H1 (cell line): ENCODE data around the gene TAS2R40. TPM values are rescaled to one million over a fixed set of nuclear protein-coding genes. Genes with fewer than 3 reads are reported as not detected.
A peak's percentile ranks its signal among the peaks of the same experiment; 100 is the strongest.

Experiments used
- CTCF ChIA-PET: fragments of 300-600 bp; sonication (Branson Sonifier 250); formaldehyde crosslinking; loops from one replicate; lab custom pipeline; 2021; ENCODE audit not compliant: partially characterized antibody; lab: Charles Lee
- POLR2A ChIA-PET: fragments of 300-600 bp; sonication (Branson Sonifier 250); formaldehyde crosslinking; loops from one replicate; lab custom pipeline; 2021; ENCODE audit warnings: inconsistent platforms; ENCODE audit not compliant: partially characterized antibody; lab: Charles Lee
- DNase-seq, 2 experiments: peaks; one replicate each; pipeline versions ENCODE4 v3.0.0 to v3.0.0-alpha.2; 2010 to 2022; ENCODE audit warnings: low spot score in 2 of 2, low read depth in 1 of 2, mixed read lengths in 1 of 2
- FAIRE-seq: peaks from 2 replicates; lab custom pipeline; 2011; peaks lifted over from hg19 to GRCh38; lab: Jason Lieb, UNC
- H2AFZ ChIP-seq: 2 replicates; pipeline ENCODE4 v1.8.1; 2012; ENCODE audit warnings: low read length, inconsistent platforms
- H2AK5ac ChIP-seq: 2 replicates; pipeline ENCODE4 v1.6.1; 2013; ENCODE audit warnings: low read depth, low read length
- H2BK120ac ChIP-seq: replicated peaks from 2 replicates; pipeline ENCODE3; 2013; ENCODE audit warnings: low read depth, low read length, inconsistent platforms
- H2BK12ac ChIP-seq: 2 replicates; pipeline ENCODE4 v1.6.1; 2013; ENCODE audit warnings: low read depth, low read length
- H2BK15ac ChIP-seq: 2 replicates; pipeline ENCODE4 v1.6.1; 2013; ENCODE audit warnings: low read length
- H2BK20ac ChIP-seq: 2 replicates; pipeline ENCODE4 v1.6.1; 2013; ENCODE audit warnings: low read length
- H2BK5ac ChIP-seq: 2 replicates; pipeline ENCODE4 v1.6.1; 2013; ENCODE audit warnings: low read depth, low read length
- H3K14ac ChIP-seq: 2 replicates; pipeline ENCODE4 v1.6.1; 2013; ENCODE audit warnings: inconsistent platforms; ENCODE audit not compliant: insufficient read length
- H3K18ac ChIP-seq: 2 replicates; pipeline ENCODE4 v1.6.1; 2013; ENCODE audit warnings: low read length; ENCODE audit errors: extremely low read depth
- H3K23ac ChIP-seq: 2 replicates; pipeline ENCODE4 v1.6.1; 2013; ENCODE audit warnings: inconsistent platforms; ENCODE audit not compliant: insufficient read length
- H3K23me2 ChIP-seq: 2 replicates; pipeline ENCODE4 v1.6.1; 2013; ENCODE audit warnings: low read depth, low read length
- H3K27ac ChIP-seq: 2 replicates; pipeline ENCODE4 v1.6.1; 2011; ENCODE audit warnings: low read depth, low read length, inconsistent platforms
- H3K27me3 ChIP-seq, 4 experiments: replicated peaks in 1 of 4; 1 replicate in 1 of 4; 2 replicates in 3 of 4; pipeline versions ENCODE4 v1.6.1 to v1.8.1; 2011 to 2013; ENCODE audit warnings: low read length in 3 of 4, mild to moderate bottlenecking in 3 of 4, inconsistent platforms in 2 of 4, mixed read lengths in 2 of 4, moderate library complexity in 1 of 4; ENCODE audit not compliant: control insufficient read depth in 3 of 4, insufficient read depth in 3 of 4; ENCODE audit errors: extremely low read depth in 1 of 4
- H3K36me3 ChIP-seq, 4 experiments: 2 replicates each; pipeline versions ENCODE4 v1.6.1 to v1.8.1; 2011 to 2013; ENCODE audit warnings: mild to moderate bottlenecking in 4 of 4, low read length in 3 of 4, moderate library complexity in 2 of 4, control low read depth in 1 of 4, inconsistent platforms in 1 of 4; ENCODE audit not compliant: insufficient read depth in 4 of 4, control insufficient read depth in 2 of 4
- H3K4ac ChIP-seq: replicated peaks from 2 replicates; pipeline ENCODE3; 2013; ENCODE audit warnings: low read length, low read depth, mixed read lengths, inconsistent platforms; ENCODE audit not compliant: insufficient read length
- H3K4me1 ChIP-seq, 4 experiments: replicated peaks in 1 of 4; 1 replicate in 1 of 4; 2 replicates in 3 of 4; pipeline versions ENCODE4 v1.6.1 to v1.8.1; 2011 to 2013; ENCODE audit warnings: low read length in 3 of 4, inconsistent platforms in 2 of 4, mixed read lengths in 1 of 4; ENCODE audit not compliant: insufficient read depth in 4 of 4, control insufficient read depth in 3 of 4
- H3K4me2 ChIP-seq, 2 experiments: 2 replicates each; pipeline versions ENCODE4 v1.6.1 to v1.8.1; 2011 to 2013; ENCODE audit warnings: low read depth in 2 of 2, low read length in 2 of 2, control low read depth in 1 of 2, inconsistent platforms in 1 of 2, mild to moderate bottlenecking in 1 of 2; ENCODE audit not compliant: insufficient read depth in 1 of 2
- H3K4me3 ChIP-seq, 4 experiments: fragments of 200-600, 300-600 bp in 1 of 4; sonication (generic), shearing (Covaris generic), sonication (Bioruptor Twin) in 1 of 4; 2 replicates each; pipeline versions ENCODE4 v1.5.1 to v1.8.1; 2011 to 2016; ENCODE audit warnings: low read length in 4 of 4, low read depth in 3 of 4, control low read depth in 2 of 4, inconsistent platforms in 2 of 4, mild to moderate bottlenecking in 2 of 4, mixed read lengths in 1 of 4, moderate library complexity in 1 of 4; ENCODE audit not compliant: insufficient read depth in 2 of 4; ENCODE audit errors: extremely low read depth in 1 of 4
- H3K56ac ChIP-seq: replicated peaks from 2 replicates; pipeline ENCODE3; 2013; ENCODE audit warnings: low read depth, mild to moderate bottlenecking, mixed read lengths, low read length, inconsistent platforms; ENCODE audit not compliant: insufficient read length
- H3K79me1 ChIP-seq: 2 replicates; pipeline ENCODE4 v1.6.1; 2013; ENCODE audit warnings: low read depth, low read length, control low read depth
- H3K79me2 ChIP-seq, 2 experiments: 2 replicates each; pipeline versions ENCODE4 v1.6.1 to v1.8.1; 2012 to 2013; ENCODE audit warnings: low read length in 2 of 2, mild to moderate bottlenecking in 2 of 2, inconsistent platforms in 1 of 2; ENCODE audit not compliant: insufficient read depth in 2 of 2, control insufficient read depth in 1 of 2
- H3K9ac ChIP-seq, 4 experiments: replicated peaks in 1 of 4; 1 replicate in 1 of 4; 2 replicates in 3 of 4; pipeline versions ENCODE4 v1.6.1 to v1.8.1; 2011 to 2013; ENCODE audit warnings: low read depth in 3 of 4, low read length in 3 of 4, control low read depth in 2 of 4, mild to moderate bottlenecking in 2 of 4, moderate library complexity in 2 of 4, inconsistent platforms in 1 of 4; ENCODE audit errors: extremely low read depth in 1 of 4
- H3K9me3 ChIP-seq, 2 experiments: 2 replicates each; pipeline versions ENCODE4 v1.6.1 to v1.8.1; 2012 to 2013; ENCODE audit warnings: mild to moderate bottlenecking in 2 of 2, moderate library complexity in 2 of 2, control low read depth in 1 of 2, inconsistent platforms in 1 of 2, low read depth in 1 of 2, low read length in 1 of 2, mixed read lengths in 1 of 2; ENCODE audit not compliant: insufficient read depth in 2 of 2
- H4K20me1 ChIP-seq, 2 experiments: replicated peaks in 1 of 2; 2 replicates each; pipeline versions ENCODE3 to v1.8.1; 2011 to 2013; ENCODE audit warnings: inconsistent platforms in 2 of 2, low read length in 2 of 2, mild to moderate bottlenecking in 1 of 2; ENCODE audit not compliant: insufficient read depth in 2 of 2, control insufficient read depth in 1 of 2
- H4K5ac ChIP-seq: 2 replicates; pipeline ENCODE4 v1.6.1; 2013; ENCODE audit warnings: low read length, low read depth, mixed read lengths, inconsistent platforms; ENCODE audit not compliant: insufficient read length
- H4K8ac ChIP-seq: 2 replicates; pipeline ENCODE4 v1.8.0; 2013; ENCODE audit warnings: mild to moderate bottlenecking, moderate library complexity, low read length, inconsistent platforms; ENCODE audit not compliant: insufficient read depth; ENCODE audit errors: extremely low read depth
- H4K91ac ChIP-seq: replicated peaks from 2 replicates; pipeline ENCODE3; 2013; ENCODE audit warnings: low read length, mixed read lengths, inconsistent platforms; ENCODE audit not compliant: insufficient read length
- BCL11A ChIP-seq, 2 experiments: IDR thresholded peaks; one replicate each; pipeline ENCODE4 v1.6.1; 2011; ENCODE audit warnings: low read depth in 2 of 2, low read length in 2 of 2, mild to moderate bottlenecking in 2 of 2
- EP300 ChIP-seq, 2 experiments: IDR thresholded peaks; 1 replicate in 1 of 2; 2 replicates in 1 of 2; pipeline ENCODE4 v1.6.1; 2011 to 2012; ENCODE audit warnings: low read depth in 2 of 2, low read length in 2 of 2, mild to moderate bottlenecking in 2 of 2, borderline replicate concordance in 1 of 2, inconsistent platforms in 1 of 2, moderate library complexity in 1 of 2
- WGBS, 2 experiments: shearing (Covaris generic) in 1 of 2; methylation state at CpG; one replicate each; pipeline versions ENCODE4 v1.1.6 to v1.1.7; 2013 to 2015; ENCODE audit warnings: low lambda C conversion rate in 2 of 2, mixed read lengths in 2 of 2, inconsistent platforms in 1 of 2, low coverage in 1 of 2, missing lambda C conversion rate in 1 of 2; ENCODE audit not compliant: insufficient replicate concordance in 2 of 2, insufficient coverage in 1 of 2, insufficient read length in 1 of 2; ENCODE audit errors: extremely low coverage in 1 of 2, missing lambda C conversion rate in 1 of 2; 5-methylcytosine and 5-hydroxymethylcytosine counted together
- polyA plus RNA-seq, 7 experiments: library from polyadenylated mRNA; depleted of rRNA in 3 of 7; stranded (reverse) in 5 of 7; unstranded in 2 of 7; fragments of >200 nt in 5 of 7; fragments of 200-250 nt in 2 of 7; gene quantifications; 1 replicate in 5 of 7; 2 replicates in 1 of 7; 4 replicates in 1 of 7; pipeline versions ENCODE4 v1.2.1 to v1.2.3, GENCODE V29; 2011 to 2013; ENCODE audit warnings: missing spikeins in 2 of 7, mixed read lengths in 2 of 7
- total RNA-seq: library from RNA; stranded (reverse); fragmentation: NEBNext Ultra II Directional; extraction: Animal tissue kit (Norgen Biotek cat#: 25700); gene quantifications from 2 replicates; pipeline ENCODE4 v1.2.1, GENCODE V29; 2021

The TAS2R40 gene
- total and polyA plus RNA-seq, 2 of the 8 experiments (the other 6 are each of a cell fraction or from before 2014, with no cell fraction given): not detected

DNA sequence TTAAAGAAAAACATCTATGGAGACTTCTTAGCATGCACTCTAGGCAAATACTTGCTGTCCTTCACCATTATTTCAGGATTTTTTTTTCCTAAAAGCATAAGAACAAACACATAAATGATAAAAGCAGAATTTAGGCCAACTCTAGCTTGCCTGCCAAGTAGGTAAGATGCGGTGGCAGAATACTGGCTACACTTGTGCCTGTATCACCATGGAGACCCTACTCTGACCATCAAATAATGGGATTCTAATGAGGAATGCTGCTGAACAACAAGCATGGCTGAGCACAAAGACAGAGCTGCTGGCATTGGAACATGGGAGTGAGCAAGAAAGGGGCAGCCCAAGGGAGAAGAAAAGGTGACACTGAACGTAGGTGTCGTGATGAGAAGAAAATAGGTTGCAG is 18.5 kb upstream of the TAS2R40 start:
- POLR2A ChIA-PET: no interaction called here
- no peaks in the 10 kb centered on the region for H3K79me2 ChIP-seq
- no peak for DNase-seq

More for the DNA sequence above, 18.5 kb upstream of the TAS2R40 start:
- Histone ChIP-seq H3K14ac (no peak overlapping the region), H3K56ac (no peak overlapping the region), H3K36me3 (no peaks in the 10 kb centered on the region), H3K23me2 (no peaks in the 10 kb centered on the region), H3K27ac (no peak overlapping the region), H3K4me1 (0 out of 7 replicates have a peak, but pooled peaks cover 0 to 3% (median 0%) of the 10 kb centered on the region in 4 experiments), H4K8ac (no peak overlapping the region), H3K9me3 (no peaks in the 10 kb centered on the region), H2BK5ac (no peak overlapping the region), H3K4me2 (no peak overlapping the region), H3K23ac (no peak overlapping the region), H3K4me3 (no peak overlapping the region)
- no peak for FAIRE-seq
- TF ChIP-seq BCL11A (IDR thresholded peaks at IDR 0.05; ENCODE audit: low read depth in 2 of 2, low read length in 2 of 2) (no peak), EP300 (IDR thresholded peaks at IDR 0.05; ENCODE audit: borderline replicate concordance in 1 of 2, low read depth in 2 of 2, low read length in 2 of 2) (no peak)
- TF ChIP-seq, all 59 proteins: peak for 0
- no peaks in the 10 kb centered on the region for H3K79me1 ChIP-seq
- H3K18ac ChIP-seq: no peak overlapping the region
- no peak overlapping the region for H3K4ac ChIP-seq
- H4K20me1 ChIP-seq: no peaks in the 10 kb centered on the region
- no peak overlapping the region for H4K5ac ChIP-seq
- 0 out of 2 replicates have a peak overlapping the region, but pooled peaks have one; percentile 46 for H2AFZ ChIP-seq
- no peak overlapping the region for H2BK20ac ChIP-seq
- no peak overlapping the region for H3K9ac ChIP-seq
- no peak overlapping the region for H2BK12ac ChIP-seq
- no peak overlapping the region for H2BK15ac ChIP-seq
- no peak overlapping the region for H4K91ac ChIP-seq
- H3K27me3 ChIP-seq: no peaks in the 10 kb centered on the region
- WGBS, 2 experiments: 91% methylated on average over 3 of the region's 3 CpGs; no CpG with 5 or more reads in 1 of the 2 experiments
- no peak overlapping the region for H2AK5ac ChIP-seq
- CTCF ChIA-PET: interaction anchor here (0.7 to 3.7 kb wide), 7 partner anchors 12 to 200 kb away, joined by 3 to 43 read pairs (median 3); no protein-coding TSS in a partner anchor
- H2BK120ac ChIP-seq: no peak overlapping the region
